Measurements from ENCODE around the gene CNOT9.
A peak's percentile ranks its signal among the peaks of the same experiment; 100 is the strongest.

CNOT9 gene

GRCh38 chr2:218644721-218645120, 76.1 kb downstream of the CNOT9 start:
- no peak for DNase-seq (ENCODE audit: low read depth)

DNA sequence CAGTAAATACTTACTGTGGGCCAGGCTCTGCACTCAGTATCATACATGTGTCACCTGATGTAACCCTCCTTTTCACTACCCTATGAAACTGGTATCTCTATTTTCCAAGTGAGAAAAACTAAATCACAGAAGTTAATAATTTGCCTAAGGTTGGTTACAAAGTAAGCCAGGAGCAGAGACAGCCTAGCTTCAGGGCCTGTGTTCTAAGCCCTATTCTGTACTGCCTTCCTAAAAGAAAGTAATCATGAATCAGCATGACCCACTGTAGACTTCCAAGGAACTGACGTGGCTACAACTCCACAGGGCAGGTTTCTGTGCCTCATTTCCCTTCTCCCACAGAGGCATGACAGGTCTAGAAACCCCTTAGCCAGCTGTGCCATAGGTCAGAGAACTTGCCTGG, 76.5 kb downstream of the CNOT9 start:
- peak; percentile 93 for DNase-seq (ENCODE audit: low read depth)

Data from ELR (cell line).